ENCODE measurements around the gene SRD5A1.

SRD5A1 gene

GRCh38 chr5:6604341-6604740 is 28.9 kb upstream of the SRD5A1 start:
- no peak for DNase-seq (ENCODE audit: low read depth, low spot score)

GRCh38 chr5:6604946-6605345 is 28.3 kb upstream of the SRD5A1 start:
- no peak for DNase-seq (ENCODE audit: low read depth, low spot score)

- no peak for DNase-seq (ENCODE audit: low read depth, low spot score)
Measured at GRCh38 chr5:6606884-6607558, 26.2 kb upstream of the SRD5A1 start.

- no peak for DNase-seq (ENCODE audit: low read depth, low spot score)
Measured at GRCh38 chr5:6607559-6607936, 25.7 kb upstream of the SRD5A1 start.

GRCh38 chr5:6608016-6608415 is 25.2 kb upstream of the SRD5A1 start:
- no peak for DNase-seq (ENCODE audit: low read depth, low spot score)

- DNase-seq (ENCODE audit: low read depth, low spot score) = no peak
Measured at GRCh38 chr5:6611334-6612256, 21.6 kb upstream of the SRD5A1 start.

GRCh38 chr5:6615034-6615815 is 18.0 kb upstream of the SRD5A1 start:
- DNase-seq (ENCODE audit: low read depth, low spot score) = no peak

GRCh38 chr5:6616632-6617031 is 16.6 kb upstream of the SRD5A1 start:
- no peak for DNase-seq (ENCODE audit: low read depth, low spot score)

- no peak for DNase-seq (ENCODE audit: low read depth, low spot score)
Measured at GRCh38 chr5:6623228-6623627, 10.0 kb upstream of the SRD5A1 start.

GRCh38 chr5:6623941-6624340 is 9.3 kb upstream of the SRD5A1 start:
- no peak for DNase-seq (ENCODE audit: low read depth, low spot score)

- no peak for DNase-seq (ENCODE audit: low read depth, low spot score)
Measured at GRCh38 chr5:6626508-6626907, 6.7 kb upstream of the SRD5A1 start.

- DNase-seq (ENCODE audit: low read depth, low spot score) = no peak
Measured at GRCh38 chr5:6631441-6631840, 1.8 kb upstream of the SRD5A1 start.

- no peak for DNase-seq (ENCODE audit: low read depth, low spot score)
Measured at GRCh38 chr5:6632324-6632887, 834 bp upstream of the SRD5A1 start.

GRCh38 chr5:6633469-6634245 is 417 bp downstream of the SRD5A1 start:
- no peak for DNase-seq (ENCODE audit: low read depth, low spot score)

GRCh38 chr5:6634306-6634705 is 1.1 kb downstream of the SRD5A1 start:
- DNase-seq (ENCODE audit: low read depth, low spot score) = no peak

GRCh38 chr5:6634788-6635430 is 1.7 kb downstream of the SRD5A1 start:
- no peak for DNase-seq (ENCODE audit: low read depth, low spot score)

- no peak for DNase-seq (ENCODE audit: low read depth, low spot score)
Measured at GRCh38 chr5:6636293-6636692, 3.1 kb downstream of the SRD5A1 start.

GRCh38 chr5:6637022-6637421 is 3.8 kb downstream of the SRD5A1 start:
- DNase-seq (ENCODE audit: low read depth, low spot score) = no peak

- no peak for DNase-seq (ENCODE audit: low read depth, low spot score)
Measured at GRCh38 chr5:6637590-6637989, 4.3 kb downstream of the SRD5A1 start.

GRCh38 chr5:6638236-6638635 is 5.0 kb downstream of the SRD5A1 start:
- no peak for DNase-seq (ENCODE audit: low read depth, low spot score)

GRCh38 chr5:6642655-6643054 is 9.4 kb downstream of the SRD5A1 start:
- DNase-seq (ENCODE audit: low read depth, low spot score) = no peak
